ENCODE results near the gene MYL7. TPM values are rescaled to one million over a fixed set of nuclear protein-coding genes. Genes with fewer than 3 reads are reported as not detected.

Gene MYL7
- total and polyA plus RNA-seq, 2 donors (not counting 1 experiment from before 2014, with no cell fraction given): not detected

DNA sequence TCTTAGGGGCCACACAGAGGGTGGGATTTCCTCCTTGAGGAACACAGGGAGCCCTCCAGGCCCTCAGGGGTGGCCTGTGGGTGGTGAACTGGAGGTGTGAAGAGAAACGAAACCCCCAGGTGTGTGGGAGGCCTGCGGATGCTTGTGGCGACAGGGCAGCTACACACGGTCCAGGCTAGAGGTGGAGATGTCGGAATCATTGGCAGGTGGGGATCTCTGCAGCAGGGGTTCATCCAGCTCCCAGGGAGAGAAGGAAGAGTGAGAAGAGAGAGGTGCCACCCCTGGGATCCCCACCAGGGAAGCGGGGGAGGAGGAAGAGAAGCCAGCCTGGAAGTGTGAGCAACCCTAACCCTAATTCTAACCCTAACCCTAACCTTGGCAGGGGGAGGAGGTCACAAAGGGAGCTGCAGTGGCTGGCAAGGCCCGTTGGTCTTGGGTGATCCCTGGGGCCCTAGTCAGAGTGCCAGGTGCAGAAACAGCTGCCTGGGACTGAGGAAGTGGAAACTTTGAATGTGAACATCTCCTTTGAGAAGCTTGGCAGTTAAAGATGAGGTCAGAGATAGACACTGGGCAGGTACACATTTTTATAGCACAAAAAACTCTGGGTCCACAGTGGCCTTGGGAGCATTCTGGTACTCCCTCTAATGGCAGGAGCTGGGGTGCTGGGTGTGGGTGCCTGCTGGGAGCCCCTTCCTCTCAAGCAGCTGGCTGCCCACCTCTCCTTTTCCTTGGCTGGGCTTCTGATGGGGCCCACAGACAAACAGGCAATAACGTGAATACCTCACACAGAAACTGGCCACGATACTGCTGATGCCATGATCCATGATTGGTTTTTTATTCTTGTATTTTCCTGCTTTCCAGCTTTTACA, 43.8 kb downstream of the MYL7 start:
- Histone ChIP-seq H2AFZ (ENCODE audit: low read length) (no peak overlapping the region), H3K4me2 (ENCODE audit: extremely low read depth, insufficient read depth, low read length) (no peak overlapping the region), H3K36me3 (ENCODE audit: control insufficient read depth, insufficient read depth, low read length) (no peaks in the 10 kb centered on the region), H4K20me1 (ENCODE audit: control insufficient read depth, extremely low read depth, insufficient read depth, low read length) (no peaks in the 10 kb centered on the region), H3K9ac (ENCODE audit: insufficient read depth, low read length) (no peak overlapping the region), H3K79me2 (ENCODE audit: control insufficient read depth, insufficient read depth, low read length) (no peaks in the 10 kb centered on the region), H3K9me3 (ENCODE audit: control insufficient read depth, insufficient read depth, low read depth, low read length) (no peaks in the 10 kb centered on the region), H3K27me3 (ENCODE audit: control insufficient read depth, insufficient read depth, low read length) (no peaks in the 10 kb centered on the region), H3K27ac (ENCODE audit: insufficient read depth, low read length) (no peak overlapping the region), H3K4me3 (replicated peaks in 1 of 4; ENCODE audit: control extremely low read depth in 1 of 4, insufficient read depth in 1 of 4, low read depth in 3 of 4, low read length in 4 of 4) (no peak overlapping the region), H3K4me1 (ENCODE audit: control insufficient read depth, extremely low read depth, insufficient read depth, low read length) (peaks cover 16% of the 10 kb centered on the region)
- TF ChIP-seq EZH2 (IDR thresholded peaks at IDR 0.05; ENCODE audit: low read length, missing control alignments): no peak
- TF ChIP-seq, protein P1, sequence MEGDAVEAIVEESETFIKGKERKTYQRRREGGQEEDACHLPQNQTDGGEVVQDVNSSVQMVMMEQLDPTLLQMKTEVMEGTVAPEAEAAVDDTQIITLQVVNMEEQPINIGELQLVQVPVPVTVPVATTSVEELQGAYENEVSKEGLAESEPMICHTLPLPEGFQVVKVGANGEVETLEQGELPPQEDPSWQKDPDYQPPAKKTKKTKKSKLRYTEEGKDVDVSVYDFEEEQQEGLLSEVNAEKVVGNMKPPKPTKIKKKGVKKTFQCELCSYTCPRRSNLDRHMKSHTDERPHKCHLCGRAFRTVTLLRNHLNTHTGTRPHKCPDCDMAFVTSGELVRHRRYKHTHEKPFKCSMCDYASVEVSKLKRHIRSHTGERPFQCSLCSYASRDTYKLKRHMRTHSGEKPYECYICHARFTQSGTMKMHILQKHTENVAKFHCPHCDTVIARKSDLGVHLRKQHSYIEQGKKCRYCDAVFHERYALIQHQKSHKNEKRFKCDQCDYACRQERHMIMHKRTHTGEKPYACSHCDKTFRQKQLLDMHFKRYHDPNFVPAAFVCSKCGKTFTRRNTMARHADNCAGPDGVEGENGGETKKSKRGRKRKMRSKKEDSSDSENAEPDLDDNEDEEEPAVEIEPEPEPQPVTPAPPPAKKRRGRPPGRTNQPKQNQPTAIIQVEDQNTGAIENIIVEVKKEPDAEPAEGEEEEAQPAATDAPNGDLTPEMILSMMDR (conservative IDR thresholded peaks at IDR 0.05 in 1 of 2, IDR thresholded peaks at IDR 0.05 in 1 of 2; ENCODE audit: low read depth in 1 of 2, low read length in 2 of 2): no peak
- no peak for DNase-seq (ENCODE audit: low read depth in 2 of 2)

DNA sequence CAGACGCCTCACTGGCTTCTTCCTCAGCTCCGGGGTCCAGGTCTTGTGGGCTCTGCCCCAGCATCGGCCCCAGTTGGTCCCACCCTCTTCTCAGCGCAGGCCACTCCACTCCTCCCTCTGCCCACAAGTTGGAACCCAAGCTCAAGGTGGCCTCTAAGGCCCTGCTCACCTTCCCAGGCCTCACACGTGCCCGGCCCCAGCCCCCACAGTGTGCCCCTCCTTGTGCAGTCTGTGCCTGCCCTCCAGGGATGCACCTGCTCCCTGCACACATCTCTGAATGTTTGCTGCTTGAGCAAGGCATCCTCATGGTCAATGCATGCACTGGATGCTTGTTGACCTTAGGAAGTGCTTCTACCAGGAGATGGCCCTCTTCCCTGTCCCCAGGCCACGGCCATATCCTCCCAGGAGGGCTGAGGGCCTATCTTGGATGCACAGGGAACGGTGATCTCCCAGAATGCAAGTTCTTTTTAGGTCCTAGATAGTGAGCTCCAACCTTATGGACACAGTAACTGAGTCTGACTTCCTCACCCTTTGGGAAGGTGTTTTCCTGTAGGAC, 44.7 kb downstream of the MYL7 start:
- H3K36me3 ChIP-seq (ENCODE audit: control insufficient read depth, insufficient read depth, low read length): no peaks in the 10 kb centered on the region
- no peaks in the 10 kb centered on the region for H3K79me2 ChIP-seq (ENCODE audit: control insufficient read depth, insufficient read depth, low read length)
- H3K9me3 ChIP-seq (ENCODE audit: control insufficient read depth, insufficient read depth, low read depth, low read length): no peaks in the 10 kb centered on the region
- H3K9ac ChIP-seq (ENCODE audit: insufficient read depth, low read length): no peak overlapping the region
- H3K4me3 ChIP-seq (replicated peaks in 1 of 4; ENCODE audit: control extremely low read depth in 1 of 4, insufficient read depth in 1 of 4, low read depth in 3 of 4, low read length in 4 of 4): no peak overlapping the region
- no peak overlapping the region for H3K27ac ChIP-seq (ENCODE audit: insufficient read depth, low read length)
- TF ChIP-seq, protein P1 (conservative IDR thresholded peaks at IDR 0.05 in 1 of 2, IDR thresholded peaks at IDR 0.05 in 1 of 2; ENCODE audit: low read depth in 1 of 2, low read length in 2 of 2): no peak
- TF ChIP-seq EZH2 (IDR thresholded peaks at IDR 0.05; ENCODE audit: low read length, missing control alignments): no peak
- H3K4me1 ChIP-seq (ENCODE audit: control insufficient read depth, extremely low read depth, insufficient read depth, low read length): peaks cover 9% of the 10 kb centered on the region
- no peaks in the 10 kb centered on the region for H3K27me3 ChIP-seq (ENCODE audit: control insufficient read depth, insufficient read depth, low read length)
- H3K4me2 ChIP-seq (ENCODE audit: extremely low read depth, insufficient read depth, low read length): no peak overlapping the region
- no peak for DNase-seq (ENCODE audit: low read depth in 2 of 2)
- no peaks in the 10 kb centered on the region for H4K20me1 ChIP-seq (ENCODE audit: control insufficient read depth, extremely low read depth, insufficient read depth, low read length)
- no peak overlapping the region for H2AFZ ChIP-seq (ENCODE audit: low read length)

DNA sequence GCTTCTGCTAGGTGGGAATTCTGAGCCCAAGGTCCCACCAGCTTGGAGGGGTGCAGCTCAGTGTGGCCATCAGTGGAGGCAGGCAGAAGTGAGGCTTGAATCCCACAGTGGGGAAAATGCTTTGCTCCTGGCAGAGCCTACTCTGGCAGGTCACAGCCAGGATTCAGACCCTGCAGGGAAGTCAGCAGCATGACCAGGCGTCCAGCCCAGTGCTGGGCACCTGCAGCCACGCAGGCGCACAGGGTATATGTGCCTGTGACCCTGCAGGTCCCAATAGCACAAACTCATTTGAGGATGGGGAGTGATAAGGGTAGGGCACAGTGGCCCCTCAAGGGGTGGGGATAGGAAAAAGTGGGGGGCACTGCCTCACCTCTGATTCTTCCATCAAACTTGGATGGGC, 45.4 kb downstream of the MYL7 start:
- H3K4me1 ChIP-seq (ENCODE audit: control insufficient read depth, extremely low read depth, insufficient read depth, low read length): peaks cover 6% of the 10 kb centered on the region
- DNase-seq (ENCODE audit: low read depth in 2 of 2): no peak
- H3K4me3 ChIP-seq (replicated peaks in 1 of 4; ENCODE audit: control extremely low read depth in 1 of 4, insufficient read depth in 1 of 4, low read depth in 3 of 4, low read length in 4 of 4): no peak overlapping the region
- H3K27ac ChIP-seq (ENCODE audit: insufficient read depth, low read length): no peak overlapping the region
- H2AFZ ChIP-seq (ENCODE audit: low read length): no peak overlapping the region
- H3K4me2 ChIP-seq (ENCODE audit: extremely low read depth, insufficient read depth, low read length): no peak overlapping the region
- H4K20me1 ChIP-seq (ENCODE audit: control insufficient read depth, extremely low read depth, insufficient read depth, low read length): no peaks in the 10 kb centered on the region
- no peaks in the 10 kb centered on the region for H3K9me3 ChIP-seq (ENCODE audit: control insufficient read depth, insufficient read depth, low read depth, low read length)
- TF ChIP-seq EZH2 (IDR thresholded peaks at IDR 0.05; ENCODE audit: low read length, missing control alignments): no peak
- TF ChIP-seq, protein P1 (conservative IDR thresholded peaks at IDR 0.05 in 1 of 2, IDR thresholded peaks at IDR 0.05 in 1 of 2; ENCODE audit: low read depth in 1 of 2, low read length in 2 of 2): no peak
- no peak overlapping the region for H3K9ac ChIP-seq (ENCODE audit: insufficient read depth, low read length)
- H3K79me2 ChIP-seq (ENCODE audit: control insufficient read depth, insufficient read depth, low read length): no peaks in the 10 kb centered on the region
- H3K27me3 ChIP-seq (ENCODE audit: control insufficient read depth, insufficient read depth, low read length): no peaks in the 10 kb centered on the region
- no peaks in the 10 kb centered on the region for H3K36me3 ChIP-seq (ENCODE audit: control insufficient read depth, insufficient read depth, low read length)

Measured in fibroblast of lung (primary cell).